Measurements from ENCODE around the gene BICC1. TPM values are rescaled to one million over a fixed set of nuclear protein-coding genes. Genes with fewer than 3 reads are reported as not detected.

BICC1 gene
- total and polyA plus RNA-seq, 2 donors: 5.7 to 45.3 TPM

DNA sequence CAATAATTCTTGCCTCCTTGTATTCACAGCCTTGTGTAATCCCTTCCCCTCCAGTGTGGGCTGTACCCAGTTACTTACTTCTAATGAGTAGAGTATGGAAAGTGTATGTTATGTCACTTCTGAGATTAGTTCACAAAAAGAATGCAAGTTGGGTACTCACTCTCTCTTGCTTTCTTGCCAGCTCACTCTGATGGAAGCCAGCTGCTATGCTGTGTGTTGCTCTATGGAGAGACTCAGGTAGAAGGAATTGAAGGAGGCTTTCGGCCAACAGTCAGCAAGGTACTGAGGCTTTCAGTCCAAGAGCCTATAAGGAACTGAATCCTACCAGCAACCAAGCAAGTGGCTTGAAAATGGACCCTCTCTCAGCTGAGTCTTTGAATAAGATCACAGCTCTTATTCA is 9.7 kb upstream of the BICC1 start:
- Histone ChIP-seq H3K4me1 (ENCODE audit: insufficient read depth) (no peaks in the 10 kb centered on the region), H3K27ac (ENCODE audit: low read depth) (no peak overlapping the region), H3K36me3 (ENCODE audit: insufficient read depth) (no peaks in the 10 kb centered on the region), H3K4me3 (ENCODE audit: low read depth, low read length) (no peak overlapping the region)
- DNase-seq (ENCODE audit: extremely low spot score): no peak
- 92% methylated on average over 1 of the region's 1 CpG for WGBS

GRCh38 chr10:58508316-58508715 is 4.4 kb upstream of the BICC1 start:
- Histone ChIP-seq H3K27ac (ENCODE audit: low read depth) (no peak overlapping the region), H3K4me1 (ENCODE audit: insufficient read depth) (no peaks in the 10 kb centered on the region), H3K4me3 (ENCODE audit: low read depth, low read length) (no peak overlapping the region), H3K36me3 (ENCODE audit: insufficient read depth) (no peaks in the 10 kb centered on the region)
- 39% methylated on average over 2 of the region's 2 CpGs for WGBS
- no peak for DNase-seq (ENCODE audit: extremely low spot score)

GRCh38 chr10:58511765-58512490 is 744 bp upstream of the BICC1 start:
- Histone ChIP-seq H3K27ac (ENCODE audit: low read depth) (no peak overlapping the region), H3K36me3 (ENCODE audit: insufficient read depth) (no peaks in the 10 kb centered on the region), H3K4me1 (ENCODE audit: insufficient read depth) (no peaks in the 10 kb centered on the region), H3K4me3 (ENCODE audit: low read depth, low read length) (peak overlapping the region; percentile 77)
- no peak for DNase-seq (ENCODE audit: extremely low spot score)
- 12% methylated on average over 26 of the region's 26 CpGs for WGBS

GRCh38 chr10:58513188-58514110 is 777 bp downstream of the BICC1 start:
- Histone ChIP-seq H3K27ac (ENCODE audit: low read depth) (peak overlapping the region; percentile 73), H3K4me1 (ENCODE audit: insufficient read depth) (no peaks in the 10 kb centered on the region), H3K36me3 (ENCODE audit: insufficient read depth) (no peaks in the 10 kb centered on the region), H3K4me3 (ENCODE audit: low read depth, low read length) (peak overlapping the region; percentile 77)
- peak; percentile 17 for DNase-seq (ENCODE audit: extremely low spot score)
- WGBS: under 1% methylated on average over 53 of the region's 53 CpGs

- H3K36me3 ChIP-seq (ENCODE audit: insufficient read depth): no peaks in the 10 kb centered on the region
- no peak overlapping the region for H3K27ac ChIP-seq (ENCODE audit: low read depth)
- no peaks in the 10 kb centered on the region for H3K4me1 ChIP-seq (ENCODE audit: insufficient read depth)
- H3K4me3 ChIP-seq (ENCODE audit: low read depth, low read length): peak overlapping the region; percentile 23
- 26% methylated on average over 13 of the region's 13 CpGs for WGBS
- no peak for DNase-seq (ENCODE audit: extremely low spot score)
Measured at GRCh38 chr10:58514111-58514770, 1.6 kb downstream of the BICC1 start.

- no peak overlapping the region for H3K27ac ChIP-seq (ENCODE audit: low read depth)
- no peak for DNase-seq (ENCODE audit: extremely low spot score)
- H3K4me1 ChIP-seq (ENCODE audit: insufficient read depth): no peaks in the 10 kb centered on the region
- H3K4me3 ChIP-seq (ENCODE audit: low read depth, low read length): no peak overlapping the region
- H3K36me3 ChIP-seq (ENCODE audit: insufficient read depth): no peaks in the 10 kb centered on the region
- WGBS: 94% methylated on average over 4 of the region's 4 CpGs
Measured at GRCh38 chr10:58515291-58515941, 2.7 kb downstream of the BICC1 start.

DNA sequence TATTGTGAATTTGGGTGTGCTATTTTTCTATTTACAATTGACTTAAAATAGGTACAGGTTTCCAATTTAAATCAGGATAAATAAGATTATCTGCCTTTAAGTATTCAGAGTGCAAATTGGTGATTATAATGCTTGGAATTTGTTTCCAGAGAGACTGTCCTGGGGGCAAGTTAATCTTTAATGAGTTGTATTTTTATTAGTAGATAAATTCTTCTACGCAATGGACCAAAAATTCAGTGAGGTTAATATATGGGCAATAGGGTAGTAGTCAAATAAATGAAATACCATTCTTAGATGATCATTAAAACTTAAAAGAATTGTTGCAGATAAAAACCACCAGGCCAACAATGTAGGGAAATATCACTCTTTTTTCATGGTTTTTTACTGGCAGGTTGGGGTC is 3.4 kb downstream of the BICC1 start:
- DNase-seq (ENCODE audit: extremely low spot score): no peak
- Histone ChIP-seq H3K4me1 (ENCODE audit: insufficient read depth) (no peaks in the 10 kb centered on the region), H3K4me3 (ENCODE audit: low read depth, low read length) (no peak overlapping the region), H3K27ac (ENCODE audit: low read depth) (no peak overlapping the region), H3K36me3 (ENCODE audit: insufficient read depth) (no peaks in the 10 kb centered on the region)
- 88% methylated on average over 1 of the region's 1 CpG for WGBS

DNA sequence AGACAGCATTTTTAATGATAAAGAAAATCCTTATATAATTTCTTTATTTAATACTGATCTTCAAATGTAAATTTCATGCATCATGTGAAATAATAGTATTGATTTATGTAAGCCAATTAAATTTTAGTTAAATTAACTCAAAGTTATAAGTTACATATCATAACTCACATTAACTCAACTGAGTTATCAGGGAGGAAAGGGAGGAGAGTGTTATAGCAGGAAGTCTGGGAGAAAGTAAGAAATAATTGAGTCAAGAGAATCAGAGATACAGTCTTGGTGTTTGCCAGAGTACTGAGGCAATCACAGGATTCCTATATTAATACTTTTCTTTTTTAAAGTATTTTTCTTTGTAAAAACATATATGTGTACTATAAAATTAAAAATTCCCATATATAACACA is 4.0 kb downstream of the BICC1 start:
- Histone ChIP-seq H3K4me3 (ENCODE audit: low read depth, low read length) (no peak overlapping the region), H3K27ac (ENCODE audit: low read depth) (no peak overlapping the region), H3K36me3 (ENCODE audit: insufficient read depth) (no peaks in the 10 kb centered on the region), H3K4me1 (ENCODE audit: insufficient read depth) (no peaks in the 10 kb centered on the region)
- DNase-seq (ENCODE audit: extremely low spot score): no peak

DNA sequence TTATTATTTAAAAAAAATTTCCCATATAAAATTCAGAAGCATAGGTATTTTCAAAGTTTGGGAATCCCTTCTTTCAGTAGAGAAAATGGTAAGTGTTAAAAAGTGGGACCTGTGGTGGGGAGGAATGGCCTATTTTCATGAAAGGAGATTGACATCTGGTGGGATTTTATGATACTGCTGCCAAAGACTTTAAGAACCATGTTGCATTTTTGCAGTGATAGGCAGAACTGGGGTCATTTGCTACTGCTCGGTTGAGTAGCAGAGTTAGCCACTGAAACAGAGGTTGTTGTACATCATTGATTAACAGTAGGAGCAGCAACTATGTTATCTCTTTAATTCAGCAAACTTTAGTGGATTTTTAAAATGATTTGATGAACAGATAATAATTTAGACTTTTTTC is 4.4 kb downstream of the BICC1 start:
- no peaks in the 10 kb centered on the region for H3K4me1 ChIP-seq (ENCODE audit: insufficient read depth)
- no peak for DNase-seq (ENCODE audit: extremely low spot score)
- no peak overlapping the region for H3K4me3 ChIP-seq (ENCODE audit: low read depth, low read length)
- no peaks in the 10 kb centered on the region for H3K36me3 ChIP-seq (ENCODE audit: insufficient read depth)
- H3K27ac ChIP-seq (ENCODE audit: low read depth): no peak overlapping the region
- 37% methylated on average over 1 of the region's 1 CpG for WGBS

DNA sequence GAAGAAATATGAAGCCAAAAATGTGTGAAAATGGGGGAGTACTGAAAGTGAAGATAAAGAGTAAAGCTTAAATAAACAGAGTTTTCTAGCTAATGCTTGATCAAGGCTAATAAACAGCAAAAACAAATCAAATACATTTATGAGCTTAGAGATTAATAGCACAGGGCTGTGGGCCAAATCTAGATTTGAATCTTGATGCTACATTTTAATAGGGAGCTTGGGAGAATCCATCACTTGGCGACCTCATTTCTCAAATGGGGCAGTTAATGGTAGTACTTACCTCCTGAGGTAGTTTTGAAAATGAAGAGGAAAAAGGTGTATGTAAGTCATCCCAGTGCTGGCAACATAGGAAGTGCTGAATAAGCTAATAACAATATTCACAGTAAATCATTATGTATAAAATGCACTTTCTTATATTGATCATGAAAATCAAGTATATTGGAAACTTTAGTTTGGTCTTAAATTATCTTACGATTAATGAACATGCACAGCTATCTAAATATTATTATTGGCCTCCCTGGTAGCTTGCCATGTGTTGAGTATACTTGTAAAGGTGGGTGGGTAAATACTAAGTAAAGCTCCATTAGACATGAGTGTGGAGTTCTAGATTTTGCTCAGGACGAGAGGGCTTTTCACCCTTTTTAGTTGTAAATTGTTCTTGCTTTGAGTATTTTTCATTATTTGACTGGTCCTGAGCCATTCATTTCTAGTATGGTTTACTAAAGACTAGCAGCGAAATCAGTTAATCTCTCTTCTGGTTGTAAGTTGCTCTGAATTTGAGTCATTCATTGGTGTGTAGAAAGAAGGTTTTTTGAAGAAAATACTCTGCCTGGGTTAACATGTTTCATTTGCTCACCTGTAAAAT is 5.1 kb downstream of the BICC1 start:
- no peak for DNase-seq (ENCODE audit: extremely low spot score)
- Histone ChIP-seq H3K36me3 (ENCODE audit: insufficient read depth) (no peaks in the 10 kb centered on the region), H3K4me1 (ENCODE audit: insufficient read depth) (no peaks in the 10 kb centered on the region), H3K4me3 (ENCODE audit: low read depth, low read length) (no peak overlapping the region), H3K27ac (ENCODE audit: low read depth) (no peak overlapping the region)
- WGBS: 78% methylated on average over 4 of the region's 4 CpGs

DNA sequence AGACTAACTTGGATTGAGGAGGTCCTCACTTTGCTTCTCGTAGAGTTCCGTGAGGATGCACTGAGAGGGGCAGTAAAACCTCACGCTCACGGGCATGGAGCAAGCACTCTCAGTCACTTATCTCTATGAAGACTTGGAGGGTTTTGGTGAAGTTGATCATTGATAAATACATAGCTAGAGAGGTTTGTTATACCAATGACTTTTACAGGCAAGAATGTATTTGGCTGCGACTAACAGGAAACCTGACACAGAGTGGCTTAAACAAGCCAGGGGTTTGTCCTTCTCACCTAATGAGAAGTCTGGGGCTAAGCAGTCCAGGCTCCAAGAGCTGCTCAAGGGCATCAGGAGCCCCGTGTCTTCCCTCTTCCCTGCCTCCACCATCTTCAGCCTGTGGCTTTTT is 6.1 kb downstream of the BICC1 start:
- Histone ChIP-seq H3K36me3 (ENCODE audit: insufficient read depth) (no peaks in the 10 kb centered on the region), H3K27ac (ENCODE audit: low read depth) (no peak overlapping the region), H3K4me1 (ENCODE audit: insufficient read depth) (no peaks in the 10 kb centered on the region), H3K4me3 (ENCODE audit: low read depth, low read length) (no peak overlapping the region)
- WGBS: 64% methylated on average over 6 of the region's 6 CpGs
- no peak for DNase-seq (ENCODE audit: extremely low spot score)

DNA sequence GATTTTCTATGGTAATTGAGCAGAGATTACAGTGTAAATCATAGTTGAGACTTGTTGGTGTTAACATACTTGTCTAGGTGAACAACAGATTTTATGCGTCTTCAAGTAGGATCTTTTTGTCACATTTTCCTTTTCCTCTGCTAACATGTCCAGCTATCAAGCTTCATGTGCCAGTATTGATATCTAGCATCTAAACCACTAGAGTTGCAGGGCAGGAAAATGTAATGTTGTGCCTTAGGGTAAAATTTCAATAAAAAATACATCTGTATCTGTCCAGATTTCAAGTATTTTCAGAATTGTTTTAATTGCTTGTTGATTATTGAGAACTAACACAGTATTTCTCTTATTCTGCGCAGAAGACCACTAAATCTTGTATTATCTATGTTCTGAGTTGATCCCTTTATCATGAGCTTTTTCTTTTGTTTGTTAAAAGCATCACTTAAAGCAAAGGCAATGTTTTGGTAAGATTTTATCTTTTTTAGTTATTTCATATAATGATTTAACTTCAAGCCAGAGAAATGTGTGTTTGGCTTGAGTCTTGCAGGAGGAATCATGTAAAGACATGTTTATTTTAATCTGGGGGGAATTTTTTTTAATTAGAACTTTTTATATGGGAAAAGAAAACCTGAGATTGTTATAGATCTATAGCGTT is 16.5 kb downstream of the BICC1 start:
- no peak for DNase-seq (ENCODE audit: extremely low spot score)
- WGBS: 67% methylated on average over 3 of the region's 3 CpGs
- H3K27ac ChIP-seq (ENCODE audit: low read depth): no peak overlapping the region

More for the DNA sequence above, 16.5 kb downstream of the BICC1 start:
- Histone ChIP-seq H3K4me1 (ENCODE audit: insufficient read depth) (no peaks in the 10 kb centered on the region), H3K36me3 (ENCODE audit: insufficient read depth) (peaks cover 2% of the 10 kb centered on the region), H3K4me3 (ENCODE audit: low read depth, low read length) (no peak overlapping the region)

Data from urinary bladder (tissue), 4 donors.